ENCODE results near the gene KCNMA1. TPM values are rescaled to one million over a fixed set of nuclear protein-coding genes. Genes with fewer than 3 reads are reported as not detected.
A peak's percentile ranks its signal among the peaks of the same experiment; 100 is the strongest.

KCNMA1 gene
- total and polyA plus RNA-seq, 10 donors, result 9.3 to 114 (median 51.5) TPM

GRCh38 chr10:76911184-76911583 lies 726.4 kb downstream of the KCNMA1 start:
- TF ChIP-seq CTCF (IDR thresholded peaks at IDR 0.05 in 8 of 11, conservative IDR thresholded peaks at IDR 0.05 in 3 of 11), result no peak
- no peak for TF ChIP-seq POLR2A (IDR thresholded peaks at IDR 0.05)
- TF ChIP-seq POLR2AphosphoS5 (IDR thresholded peaks at IDR 0.05), result no peak
- no peak overlapping the region for H3K27ac ChIP-seq
- no peaks in the 10 kb centered on the region for H3K27me3 ChIP-seq (replicated peaks in 1 of 7)
- 74 to 88% (median 85%) methylated on average over 1 of the region's 1 CpG for WGBS, 5 donors
- intact Hi-C loops (cut with DNase I; ENCODE audit: low total_unique reads), result no loop called here
- no peaks in the 10 kb centered on the region for H3K36me3 ChIP-seq
- no peaks in the 10 kb centered on the region for H3K9me3 ChIP-seq
- no peak for DNase-seq
- no peaks in the 10 kb centered on the region for H3K4me1 ChIP-seq
- no peak overlapping the region for H3K4me3 ChIP-seq

GRCh38 chr10:76910184-76910962 lies 727.2 kb downstream of the KCNMA1 start:
- no peak for TF ChIP-seq POLR2AphosphoS5 (IDR thresholded peaks at IDR 0.05)
- TF ChIP-seq CTCF (IDR thresholded peaks at IDR 0.05 in 8 of 11, conservative IDR thresholded peaks at IDR 0.05 in 3 of 11), result no peak
- TF ChIP-seq POLR2A (IDR thresholded peaks at IDR 0.05), result no peak
- no peak for DNase-seq
- H3K27me3 ChIP-seq (replicated peaks in 1 of 7), result no peaks in the 10 kb centered on the region
- no peaks in the 10 kb centered on the region for H3K9me3 ChIP-seq
- no peak overlapping the region for H3K27ac ChIP-seq
- peaks cover 0 to 3% (median 0%) of the 10 kb centered on the region in 6 donors for H3K4me1 ChIP-seq
- intact Hi-C loops (cut with DNase I; ENCODE audit: low total_unique reads), result no loop called here
- 83 to 95% (median 90%) methylated on average over 8 of the region's 8 CpGs for WGBS, 5 donors
- H3K4me3 ChIP-seq, result no peak overlapping the region
- H3K36me3 ChIP-seq, result no peaks in the 10 kb centered on the region

- Histone ChIP-seq H3K36me3 (no peaks in the 10 kb centered on the region), H3K9me3 (no peaks in the 10 kb centered on the region), H3K4me3 (no peak overlapping the region), H3K27ac (no peak overlapping the region), H3K4me1 (peaks cover 0 to 3% (median 0%) of the 10 kb centered on the region in 6 donors), H3K27me3 (replicated peaks in 1 of 7) (no peaks in the 10 kb centered on the region)
- 89 to 98% (median 95%) methylated on average over 2 of the region's 2 CpGs for WGBS, 5 donors
- intact Hi-C loops (cut with DNase I; ENCODE audit: low total_unique reads), result no loop called here
- no peak for DNase-seq
- TF ChIP-seq CTCF (IDR thresholded peaks at IDR 0.05 in 8 of 11, conservative IDR thresholded peaks at IDR 0.05 in 3 of 11), result no peak
- no peak for TF ChIP-seq POLR2AphosphoS5 (IDR thresholded peaks at IDR 0.05)
- no peak for TF ChIP-seq POLR2A (IDR thresholded peaks at IDR 0.05)
Observed at GRCh38 chr10:76906256-76906655, 731.4 kb downstream of the KCNMA1 start.

GRCh38 chr10:76905251-76905650 lies 732.4 kb downstream of the KCNMA1 start:
- no peaks in the 10 kb centered on the region for H3K9me3 ChIP-seq
- H3K27me3 ChIP-seq (replicated peaks in 1 of 7), result no peaks in the 10 kb centered on the region
- intact Hi-C loops (cut with DNase I; ENCODE audit: low total_unique reads), result no loop called here
- DNase-seq, result no peak
- TF ChIP-seq POLR2A (IDR thresholded peaks at IDR 0.05) (no peak), CTCF (IDR thresholded peaks at IDR 0.05 in 8 of 11, conservative IDR thresholded peaks at IDR 0.05 in 3 of 11) (no peak), POLR2AphosphoS5 (IDR thresholded peaks at IDR 0.05) (peak in 1 of 3 donors; percentile 50)
- H3K27ac ChIP-seq, result no peak overlapping the region
- peaks cover 0 to 3% (median 0%) of the 10 kb centered on the region in 6 donors for H3K4me1 ChIP-seq
- no peaks in the 10 kb centered on the region for H3K36me3 ChIP-seq
- whole genome bisulfite sequencing, 5 donors, result 68 to 82% (median 71%) methylated on average over 5 of the region's 5 CpGs
- no peak overlapping the region for H3K4me3 ChIP-seq
